OCI-LY1 (cell line): ENCODE data around the gene MYORG.

Source experiments
- H2AFZ ChIP-seq: fragments of 200-600 bp; sonication (generic), shearing (Covaris generic); 2 replicates; pipeline ENCODE4 v1.6.0; 2014; ENCODE audit warnings: antibody characterized with exemption, mild to moderate bottlenecking, low read length
- H3F3A ChIP-seq: fragments of 200-600 bp; sonication (generic), shearing (Covaris generic); 2 replicates; pipeline ENCODE4 v1.6.0; 2014; ENCODE audit warnings: mild to moderate bottlenecking, antibody characterized with exemption, low read length, moderate library complexity; ENCODE audit not compliant: insufficient read depth
- H3K27ac ChIP-seq: fragments of 200-600 bp; sonication (generic); 2 replicates; pipeline ENCODE4 v1.5.1; 2014; ENCODE audit warnings: low read length, mixed run types, mild to moderate bottlenecking, low read depth; ENCODE audit not compliant: poor library complexity, severe bottlenecking
- H3K27me3 ChIP-seq: fragments of 200-600 bp; sonication (generic); 2 replicates; pipeline ENCODE4 v1.6.0; 2014; ENCODE audit warnings: antibody characterized with exemption, mild to moderate bottlenecking, low read length, moderate library complexity; ENCODE audit not compliant: insufficient read depth
- H3K36me3 ChIP-seq: fragments of 200-600 bp; sonication (generic); 2 replicates; pipeline ENCODE4 v1.6.1; 2014; ENCODE audit warnings: mild to moderate bottlenecking, antibody characterized with exemption, low read length, moderate library complexity, mixed read lengths; ENCODE audit not compliant: insufficient read depth
- H3K4me1 ChIP-seq: fragments of 200-600 bp; sonication (generic); 2 replicates; pipeline ENCODE4 v1.5.1; 2014; ENCODE audit warnings: mild to moderate bottlenecking, low read length, moderate library complexity; ENCODE audit not compliant: insufficient read depth, severe bottlenecking
- H3K4me2 ChIP-seq: fragments of 200-600 bp; sonication (generic), shearing (Covaris generic); 2 replicates; pipeline ENCODE4 v1.6.1; 2014; ENCODE audit warnings: low read length
- H3K4me3 ChIP-seq: fragments of 200-600 bp; sonication (generic); 2 replicates; pipeline ENCODE4 v1.5.1; 2014; ENCODE audit warnings: low read length, low read depth, mild to moderate bottlenecking, mixed read lengths; ENCODE audit not compliant: poor library complexity, severe bottlenecking
- H3K79me2 ChIP-seq: fragments of 200-600 bp; shearing (Covaris generic); 2 replicates; pipeline ENCODE4 v1.6.1; 2016; ENCODE audit warnings: mixed run types, low read length, mixed read lengths; ENCODE audit not compliant: insufficient read depth
- H3K9ac ChIP-seq: fragments of 200-600 bp; sonication (generic), shearing (Covaris generic); 2 replicates; pipeline ENCODE4 v1.6.1; 2014; ENCODE audit warnings: mild to moderate bottlenecking, low read length, mixed read lengths
- H3K9me2 ChIP-seq: fragments of 200-600 bp; sonication (generic), shearing (Covaris generic); 2 replicates; pipeline ENCODE4 v1.6.1; 2014; ENCODE audit warnings: low read depth, mild to moderate bottlenecking, low read length, mixed read lengths
- H3K9me3 ChIP-seq: fragments of 200-600 bp; shearing (Covaris generic); 2 replicates; pipeline ENCODE4 v1.6.1; 2014; ENCODE audit warnings: low read length, mixed read lengths
- H4K20me1 ChIP-seq: fragments of 200-600 bp; sonication (generic), shearing (Covaris generic); 2 replicates; pipeline ENCODE4 v1.6.0; 2016; ENCODE audit warnings: mild to moderate bottlenecking, low read length; ENCODE audit not compliant: insufficient read depth
- CTCF ChIP-seq: fragments of 200-600 bp; sonication (generic), shearing (Covaris generic); IDR thresholded peaks from 2 replicates; pipeline ENCODE4 v1.5.1; 2017; ENCODE audit warnings: mild to moderate bottlenecking, antibody characterized with exemption, low read length, moderate library complexity, mixed read lengths
- EZH2 ChIP-seq: fragments of 200-600 bp; sonication (generic), shearing (Covaris generic); IDR thresholded peaks from 2 replicates; pipeline ENCODE4 v1.8.0; 2017; ENCODE audit warnings: borderline replicate concordance, mixed run types, mild to moderate bottlenecking, antibody characterized with exemption, low read length, moderate library complexity, mixed read lengths

Gene MYORG

GRCh38 chr9:34392511-34392910 is 15.8 kb upstream of the MYORG start:
- H3K9me3 ChIP-seq: no peaks in the 10 kb centered on the region
- TF ChIP-seq EZH2 (no peak), CTCF (no peak)

GRCh38 chr9:34387239-34387638 is 10.5 kb upstream of the MYORG start:
- H2AFZ ChIP-seq: no peak overlapping the region
- no peak for TF ChIP-seq EZH2
- no peak for TF ChIP-seq CTCF

More at GRCh38 chr9:34392511-34392910, 15.8 kb upstream of the MYORG start:
- Histone ChIP-seq H2AFZ (no peak overlapping the region), H3K9ac (no peak overlapping the region), H4K20me1 (no peaks in the 10 kb centered on the region), H3F3A (no peaks in the 10 kb centered on the region), H3K4me2 (no peak overlapping the region), H3K9me2 (no peaks in the 10 kb centered on the region), H3K36me3 (no peaks in the 10 kb centered on the region), H3K4me1 (no peaks in the 10 kb centered on the region), H3K79me2 (no peaks in the 10 kb centered on the region), H3K27ac (no peak overlapping the region), H3K27me3 (no peaks in the 10 kb centered on the region), H3K4me3 (no peak overlapping the region)

GRCh38 chr9:34386656-34387055 is 10.0 kb upstream of the MYORG start:
- H3K4me2 ChIP-seq: no peak overlapping the region
- H3K9me3 ChIP-seq: no peaks in the 10 kb centered on the region
- H3K27me3 ChIP-seq: no peaks in the 10 kb centered on the region
- no peaks in the 10 kb centered on the region for H4K20me1 ChIP-seq
- H3K9me2 ChIP-seq: no peaks in the 10 kb centered on the region
- H3K36me3 ChIP-seq: no peaks in the 10 kb centered on the region
- H3F3A ChIP-seq: no peaks in the 10 kb centered on the region
- no peak for TF ChIP-seq EZH2
- no peak for TF ChIP-seq CTCF
- H2AFZ ChIP-seq: no peak overlapping the region
- no peaks in the 10 kb centered on the region for H3K79me2 ChIP-seq
- H3K27ac ChIP-seq: no peak overlapping the region
- H3K9ac ChIP-seq: no peak overlapping the region
- H3K4me1 ChIP-seq: no peaks in the 10 kb centered on the region
- no peak overlapping the region for H3K4me3 ChIP-seq

More at GRCh38 chr9:34387239-34387638, 10.5 kb upstream of the MYORG start:
- no peak overlapping the region for H3K4me3 ChIP-seq
- H3K9me3 ChIP-seq: no peaks in the 10 kb centered on the region
- no peaks in the 10 kb centered on the region for H3K36me3 ChIP-seq
- H3K79me2 ChIP-seq: no peaks in the 10 kb centered on the region
- H3K9me2 ChIP-seq: no peaks in the 10 kb centered on the region
- H3K27me3 ChIP-seq: no peaks in the 10 kb centered on the region
- H3F3A ChIP-seq: no peaks in the 10 kb centered on the region
- H3K9ac ChIP-seq: no peak overlapping the region
- H3K27ac ChIP-seq: no peak overlapping the region
- no peaks in the 10 kb centered on the region for H3K4me1 ChIP-seq
- no peaks in the 10 kb centered on the region for H4K20me1 ChIP-seq
- no peak overlapping the region for H3K4me2 ChIP-seq
